GM18526 (cell line): Measurements from ENCODE around the gene ELP5.

Experiments used
- POLR2A ChIP-seq: IDR thresholded peaks from 3 replicates; pipeline ENCODE4 v1.6.1; 2011; ENCODE audit not compliant: insufficient read length; ENCODE audit errors: extremely low read depth

Gene ELP5

DNA sequence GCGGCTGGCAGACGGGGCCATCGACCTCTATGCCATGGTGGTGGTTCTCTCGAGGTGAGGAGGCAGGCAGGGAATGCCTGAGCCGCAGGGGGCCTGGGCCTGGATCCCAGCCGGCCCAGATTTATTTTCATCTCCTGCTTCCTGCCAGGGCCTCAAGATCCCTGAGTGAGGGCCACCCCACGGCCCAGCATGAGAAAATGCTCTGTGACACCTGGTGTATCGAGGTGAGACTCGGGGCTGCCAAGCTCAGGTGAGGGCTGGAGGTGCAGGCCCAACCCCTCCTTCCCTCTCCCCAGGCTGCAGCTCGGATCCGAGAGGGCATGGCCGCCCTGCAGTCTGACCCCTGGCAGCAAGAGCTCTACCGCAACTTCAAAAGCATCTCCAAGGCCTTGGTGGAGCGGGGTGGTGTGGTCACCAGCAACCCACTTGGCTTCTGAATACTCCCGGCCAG, 27.3 kb upstream of the ELP5 start:
- TF ChIP-seq POLR2A: no peak

DNA sequence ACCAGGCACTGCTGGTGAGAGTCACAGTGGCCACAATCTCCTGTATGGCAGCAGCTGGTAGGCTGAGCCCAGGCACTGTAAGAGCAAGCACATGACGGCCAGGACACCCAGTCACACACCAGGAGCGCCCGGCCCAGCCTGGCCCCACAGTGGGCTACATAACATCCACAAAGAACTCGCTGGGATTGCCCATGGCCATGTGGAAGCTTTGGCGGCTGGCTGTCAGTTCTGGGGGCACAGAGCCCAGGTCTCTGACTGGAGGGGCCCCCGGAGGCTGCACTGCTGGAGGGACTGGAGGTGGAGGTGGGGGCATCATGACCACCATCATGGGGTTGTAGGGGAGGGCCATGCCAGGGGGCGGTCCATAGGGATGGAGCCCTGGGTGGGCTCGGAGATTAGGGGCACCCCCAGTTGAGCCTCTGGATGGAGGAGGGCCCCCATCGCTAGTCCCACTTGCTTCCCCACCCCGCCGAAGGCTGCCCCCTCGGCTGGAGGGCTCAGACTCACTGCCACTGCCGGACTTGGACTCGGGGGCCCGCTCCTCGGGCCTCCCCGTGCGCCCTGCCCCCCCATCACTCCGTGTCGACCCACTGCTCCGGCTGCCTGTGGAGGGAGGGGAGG, 26.2 kb upstream of the ELP5 start:
- TF ChIP-seq POLR2A: no peak

DNA sequence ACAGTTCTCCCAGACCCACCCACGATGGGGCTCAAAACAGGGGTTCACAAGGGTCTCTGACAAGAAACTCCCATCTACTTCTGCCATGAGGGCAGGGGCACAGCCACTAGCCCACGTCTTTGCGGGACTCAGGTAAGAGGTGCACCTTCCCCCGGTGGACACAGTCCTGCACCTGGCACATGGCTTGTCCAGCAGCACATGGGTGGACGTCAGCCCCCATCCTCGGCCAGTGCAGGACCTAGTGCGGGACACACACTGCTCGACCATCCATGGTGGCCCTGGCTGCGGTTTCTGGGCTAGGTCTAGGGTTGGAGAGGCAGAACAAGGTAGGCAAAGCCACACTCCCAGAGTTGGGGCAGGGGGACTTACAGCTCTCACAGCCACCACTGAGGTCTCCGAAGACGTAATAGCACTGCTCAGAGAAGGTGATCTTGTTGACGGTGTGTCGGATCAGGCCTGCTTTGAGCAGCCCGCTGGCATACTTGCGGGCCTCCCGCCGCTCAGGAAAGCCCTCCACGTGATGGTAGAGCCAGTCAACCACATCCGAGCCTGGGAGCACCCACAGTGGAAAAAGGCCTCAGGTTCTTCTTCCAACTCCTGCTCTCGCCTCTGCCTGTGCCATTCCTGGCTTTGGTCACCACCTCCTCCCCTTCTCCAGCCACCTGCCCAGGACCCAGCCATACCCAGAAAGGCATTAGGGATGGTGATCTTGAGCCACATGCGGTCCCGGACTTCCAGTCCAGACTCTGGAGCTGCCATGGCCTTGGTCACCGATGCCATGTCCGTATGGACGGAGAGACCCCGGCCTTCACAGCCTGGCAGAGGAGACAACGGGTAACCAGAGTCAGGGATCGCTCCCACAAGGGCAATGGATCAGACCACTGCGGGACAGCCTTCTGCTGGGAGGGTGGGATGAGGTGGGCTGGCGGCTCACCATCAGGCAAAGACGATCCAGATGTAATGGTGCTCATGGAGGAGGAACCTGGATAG, 25.0 kb upstream of the ELP5 start:
- TF ChIP-seq POLR2A: no peak

DNA sequence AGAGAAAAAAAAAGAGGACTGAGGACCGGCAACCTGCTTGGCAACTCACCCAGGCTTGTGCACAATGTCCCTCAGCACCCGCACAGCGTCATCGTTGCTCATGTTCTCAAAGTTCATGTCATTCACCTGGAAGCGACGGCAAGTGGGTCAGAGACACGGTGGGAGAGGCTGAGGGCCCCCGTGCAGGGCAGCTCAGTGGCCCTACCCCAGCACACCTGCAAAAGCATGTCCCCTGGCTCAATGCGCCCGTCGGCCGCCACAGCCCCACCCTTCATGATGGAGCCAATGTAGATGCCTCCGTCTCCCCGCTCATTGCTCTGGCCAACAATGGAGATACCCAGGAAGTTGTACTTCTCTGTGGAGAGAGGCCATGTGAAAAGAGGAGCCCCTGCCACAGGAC, 23.1 kb upstream of the ELP5 start:
- no peak for TF ChIP-seq POLR2A

DNA sequence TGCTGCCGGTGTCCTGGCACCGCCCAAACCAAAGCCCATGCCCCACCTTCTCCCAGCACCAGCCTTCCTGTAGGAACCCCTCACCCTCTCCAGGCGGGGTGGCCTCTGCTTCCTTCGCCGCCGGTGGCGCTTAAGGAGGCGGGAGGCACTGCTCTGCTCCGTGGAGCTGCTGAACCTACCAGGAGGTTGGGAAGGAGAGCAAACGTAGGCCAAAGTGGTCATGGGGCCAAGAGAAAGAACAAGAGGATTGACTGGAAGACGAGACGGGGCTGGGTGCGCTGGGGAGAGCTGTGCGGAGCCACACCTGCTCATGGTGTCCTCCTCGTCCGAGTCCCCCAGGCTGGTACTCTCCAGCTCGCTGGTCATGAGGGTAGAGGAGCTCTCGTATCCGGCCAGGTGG, 22.5 kb upstream of the ELP5 start:
- no peak for TF ChIP-seq POLR2A

DNA sequence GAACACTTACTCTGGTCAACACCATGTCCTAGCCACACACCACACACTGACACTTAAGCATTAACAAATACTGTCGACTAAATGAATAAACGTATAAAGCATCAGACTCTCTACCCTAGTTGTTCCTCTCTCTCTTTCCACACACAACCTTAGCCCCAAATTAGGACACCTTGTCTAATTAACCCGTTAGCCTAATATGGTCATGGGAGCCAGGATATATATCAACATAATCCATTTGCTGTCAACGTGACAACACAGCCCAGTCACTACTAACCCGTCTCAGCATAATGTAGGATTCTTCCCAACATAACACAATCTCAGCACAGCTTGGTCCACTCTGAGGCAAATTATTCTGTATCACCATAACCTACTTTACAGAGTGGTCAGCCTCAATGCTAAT, 19.9 kb upstream of the ELP5 start:
- TF ChIP-seq POLR2A: no peak

DNA sequence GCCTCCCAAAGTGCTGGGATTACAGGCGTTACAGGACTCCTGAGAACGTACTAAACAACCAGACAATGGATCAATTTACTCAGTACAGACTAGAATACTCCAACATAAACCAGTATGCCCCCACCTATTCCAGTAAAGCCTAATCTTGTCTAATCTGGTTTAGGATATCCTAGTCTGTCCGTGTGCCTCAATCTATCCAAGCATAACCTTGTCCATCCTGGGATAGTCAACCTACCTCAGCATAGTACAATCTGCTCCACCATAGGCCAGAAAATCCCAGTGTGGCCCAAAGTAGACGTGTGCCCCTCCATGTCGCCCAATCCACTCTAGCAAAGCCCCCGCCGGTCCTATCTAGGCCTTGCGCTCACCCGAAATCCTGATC, 18.3 kb upstream of the ELP5 start:
- no peak for TF ChIP-seq POLR2A

DNA sequence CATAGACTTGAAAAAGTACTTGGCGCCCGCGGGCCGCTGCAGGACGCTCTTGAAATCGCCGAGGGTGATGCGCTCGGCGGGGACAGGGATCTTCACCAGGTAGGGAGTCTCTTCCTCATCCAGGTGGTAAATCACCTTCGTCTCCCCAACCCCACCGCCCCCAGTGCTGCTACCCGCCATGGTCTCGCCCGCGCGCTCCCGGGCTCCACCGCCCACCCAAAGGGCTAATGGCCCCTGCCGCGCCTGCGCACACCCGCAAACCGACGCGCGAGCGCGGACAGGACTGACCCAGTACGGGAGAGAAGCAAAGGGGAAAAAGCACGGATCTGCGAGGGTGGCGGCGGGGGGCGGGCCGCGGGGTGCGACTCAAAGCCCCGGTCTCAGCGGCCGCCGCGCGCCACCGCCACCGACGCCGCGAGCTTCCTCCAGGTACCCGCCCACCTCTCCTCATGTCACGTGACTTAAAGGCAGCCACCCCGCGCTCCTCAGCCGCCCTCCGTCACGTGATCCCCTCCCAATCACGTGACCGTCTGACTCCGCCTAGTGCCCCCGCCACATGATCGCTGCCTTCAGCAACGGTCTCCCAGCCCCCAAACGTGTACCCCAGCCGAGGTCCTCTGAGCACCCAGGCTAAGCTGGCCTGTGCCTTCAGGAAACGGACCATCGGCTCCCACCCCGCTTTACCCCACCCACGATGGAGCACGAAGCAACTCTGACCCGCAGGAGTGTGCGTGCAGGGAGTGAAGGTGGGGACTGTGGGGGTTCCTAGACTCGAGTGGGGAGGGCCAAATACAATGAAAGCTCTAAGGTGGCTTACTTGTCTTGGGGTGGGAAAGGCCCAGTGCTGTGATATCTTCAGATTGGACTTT, 17.7 kb upstream of the ELP5 start, which contains the start of gene DVL2:
Gene DVL2, minus strand, starts transcription at position 435 of the 869 bp plus-strand sequence. Its CDS starts 255 bp downstream, at position 180.
- TF ChIP-seq POLR2A: peak; percentile 77

DNA sequence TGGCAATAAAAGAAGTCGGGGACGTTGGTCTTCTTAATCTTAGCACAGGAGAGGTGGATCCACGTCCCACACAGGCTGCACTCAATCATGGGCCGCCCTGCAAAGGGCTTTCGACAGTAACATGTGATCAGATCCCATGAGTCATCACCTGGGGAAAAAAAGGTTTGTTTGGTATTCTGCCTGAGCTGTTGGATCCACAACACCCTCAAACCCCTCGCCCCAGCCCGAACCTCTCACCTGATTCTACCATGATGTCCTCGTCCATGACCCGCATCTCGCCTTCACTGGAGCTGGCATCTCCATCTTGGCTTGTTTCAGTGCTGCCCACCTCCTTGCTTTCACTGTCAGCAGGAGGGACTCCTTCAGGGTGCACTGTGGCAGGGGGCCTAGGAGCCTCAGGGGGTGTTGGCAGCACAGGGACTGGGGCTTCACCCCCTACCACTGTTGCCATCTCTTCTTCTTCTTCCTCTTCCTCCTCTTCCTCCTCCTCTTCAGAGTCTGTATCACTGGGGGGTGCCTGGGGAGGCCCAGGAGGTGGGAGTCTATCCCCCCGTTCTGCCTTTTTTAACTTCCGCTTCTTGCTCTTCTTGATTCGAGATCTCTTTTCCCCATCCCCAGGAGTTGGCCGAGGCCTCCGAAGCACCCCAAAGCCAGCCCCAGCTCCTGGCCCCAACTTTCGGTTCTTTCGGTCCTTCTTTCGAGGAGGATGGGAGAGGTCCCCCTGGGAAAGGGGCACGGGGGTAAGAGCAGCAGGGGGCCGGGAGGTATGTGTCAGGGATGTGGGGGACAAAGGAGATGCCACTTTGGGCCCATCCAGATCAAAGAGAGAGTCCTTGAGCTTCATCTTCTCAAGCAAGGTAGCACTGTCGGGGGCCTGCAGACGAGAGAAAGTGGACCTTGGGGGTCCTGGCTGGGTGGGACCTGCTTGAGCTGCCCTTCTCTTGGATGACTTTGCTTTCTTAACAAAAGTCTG, 16.0 kb upstream of the ELP5 start:
- TF ChIP-seq POLR2A: no peak

DNA sequence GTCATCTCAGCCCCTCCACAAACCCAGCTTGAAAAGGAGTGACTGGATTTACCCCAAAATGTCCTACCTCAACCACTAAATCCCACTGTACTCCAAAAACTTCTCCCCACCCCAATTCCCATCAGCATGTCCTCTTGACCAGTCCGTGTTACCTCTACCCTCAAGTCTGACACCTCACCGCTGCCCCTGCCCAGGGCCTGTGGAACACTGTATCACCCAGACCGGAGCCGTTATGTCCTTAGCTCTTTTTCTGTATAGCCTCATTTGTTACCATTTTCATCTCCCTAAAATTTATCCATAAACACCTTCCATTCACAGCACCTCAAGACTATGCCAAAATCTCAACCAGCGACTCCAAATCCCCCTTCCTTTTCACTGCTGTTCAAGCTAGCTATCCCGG, 15.2 kb upstream of the ELP5 start:
- TF ChIP-seq POLR2A: no peak

DNA sequence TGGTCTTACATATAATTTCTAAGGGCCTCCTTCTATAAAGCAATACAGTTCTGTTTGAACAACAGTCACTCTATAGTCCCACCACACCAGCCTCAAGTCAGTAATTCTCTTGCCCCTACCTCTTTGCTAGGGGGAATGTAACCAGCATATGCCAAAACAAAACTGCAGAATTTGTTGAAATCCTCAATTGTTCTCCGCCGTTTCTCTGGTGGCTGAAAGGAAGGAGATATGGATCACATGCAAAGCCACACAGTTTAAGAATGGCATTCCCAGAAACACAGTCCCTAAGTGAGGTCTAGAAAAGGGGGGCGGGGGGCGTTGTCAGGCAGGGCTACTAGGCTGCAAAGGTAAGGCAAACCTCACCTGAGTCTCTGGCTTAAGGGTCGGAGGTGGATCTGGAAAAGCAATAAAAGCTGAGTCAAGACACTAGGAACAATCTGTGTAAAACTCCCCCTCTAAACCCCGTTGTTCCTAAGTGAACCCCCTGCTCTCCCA, 14.7 kb upstream of the ELP5 start:
- no peak for TF ChIP-seq POLR2A

DNA sequence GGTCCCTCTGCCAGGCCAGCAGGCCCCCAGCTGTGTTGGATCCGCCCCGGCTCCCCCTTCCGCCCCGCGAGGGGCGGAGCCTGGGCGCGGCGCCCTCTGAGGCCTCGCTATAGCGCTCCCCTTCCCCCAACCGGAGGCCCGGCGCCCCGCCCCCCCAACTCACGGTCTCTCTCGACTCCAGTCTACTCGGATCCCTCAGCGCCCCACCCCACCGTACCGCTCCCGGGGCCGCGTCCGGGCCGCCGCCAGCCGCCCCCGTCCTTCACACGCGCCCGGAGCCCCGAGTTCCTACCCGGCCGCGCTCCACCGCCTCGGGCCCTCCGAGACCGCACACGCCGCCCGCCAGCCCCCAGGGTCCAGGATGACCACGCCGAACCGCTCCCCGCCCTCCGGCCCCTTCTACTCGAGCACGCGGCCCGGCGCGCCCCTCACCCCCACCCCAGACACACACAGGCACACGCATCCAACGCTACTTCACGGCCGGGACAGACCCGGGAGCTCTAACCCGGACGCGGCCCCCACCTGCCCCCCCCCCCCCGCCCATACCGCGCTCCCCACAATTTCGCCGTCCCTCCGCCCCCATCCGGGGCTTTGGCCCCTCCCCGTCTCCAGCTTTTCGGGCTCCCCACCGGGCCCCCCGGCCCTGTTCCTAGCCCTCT, 14.1 kb upstream of the ELP5 start:
- peak; percentile 39 for TF ChIP-seq POLR2A

DNA sequence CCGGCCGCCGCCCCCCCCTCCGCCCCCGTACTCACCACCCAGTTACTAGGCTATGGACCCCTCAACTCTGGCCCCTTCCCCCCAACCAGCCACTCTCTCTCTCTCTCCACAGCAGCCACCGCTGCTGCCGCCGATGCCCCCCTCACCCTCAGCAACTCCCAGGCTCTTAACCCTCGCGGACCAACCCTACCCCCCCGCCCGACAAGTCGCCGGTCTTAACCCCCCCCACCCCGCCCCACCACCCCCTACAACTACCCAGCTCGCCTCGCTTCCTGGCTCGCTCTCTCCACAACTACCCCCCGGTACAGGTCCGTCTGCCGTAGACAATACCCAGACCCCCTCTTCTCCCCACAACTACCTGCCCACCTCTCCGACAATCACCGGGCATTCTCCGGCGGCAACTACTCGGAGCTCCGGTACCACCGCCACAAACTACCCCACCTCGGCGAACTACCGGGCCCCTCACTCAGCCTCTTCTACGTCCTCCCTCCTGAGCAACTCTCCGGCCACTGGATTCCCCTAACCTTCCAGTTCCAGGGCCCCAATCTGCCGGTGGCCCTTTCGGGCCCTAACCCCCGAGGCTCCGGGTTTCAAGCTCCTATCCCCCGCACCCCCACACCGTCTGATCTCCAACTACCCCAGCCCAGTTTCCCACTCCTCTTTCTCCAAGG, 13.5 kb upstream of the ELP5 start:
- TF ChIP-seq POLR2A: no peak
